T47D (cell line): ENCODE data around the gene DIO3.
A peak's percentile ranks its signal among the peaks of the same experiment; 100 is the strongest.
"Not testable (repeated sequence)": the region's sequence is repeated elsewhere in the genome, so short reads cannot be mapped to it uniquely, and the experiment has no call there.

Experiments used
- DNase-seq, 2 experiments: peaks; one replicate each; pipeline versions ENCODE4 v3.0.0 to v3.0.0-alpha.2; 2011 to 2012; ENCODE audit warnings: low read depth in 1 of 2, low spot score in 1 of 2
- JUND ChIP-seq: IDR thresholded peaks from 2 replicates; pipeline ENCODE4 v1.6.1; 2012; ENCODE audit warnings: low read depth
- in situ Hi-C: cut with HindIII; loops from 2 replicates; pipeline ENCODE4 v1.10.0; 2016; ENCODE audit warnings: low sequenced_read_pairs, low pct_unique_long_range_greater_than_20kb

Gene DIO3

GRCh38 chr14:101564819-101565698 is 3.8 kb downstream of the DIO3 start:
- no peak for DNase-seq
- no peak for TF ChIP-seq JUND
- in situ Hi-C loops = no loop called here

- no peak for TF ChIP-seq JUND
- in situ Hi-C loops = no loop called here
- DNase-seq = no peak
Observed at GRCh38 chr14:101567252-101567651, 6.0 kb downstream of the DIO3 start.

- no peak for TF ChIP-seq JUND
- in situ Hi-C loops = no loop called here
Observed at GRCh38 chr14:101571004-101571403, 9.7 kb downstream of the DIO3 start.

GRCh38 chr14:101572526-101572925 is 11.2 kb downstream of the DIO3 start:
- in situ Hi-C loops, DNase-seq: not testable (repeated sequence)

More at GRCh38 chr14:101571004-101571403, 9.7 kb downstream of the DIO3 start:
- DNase-seq = no peak

- in situ Hi-C loops = no loop called here
- peak in 1 of 2 experiments; percentile 77 for DNase-seq
- no peak for TF ChIP-seq JUND
Observed at GRCh38 chr14:101573289-101573688, 12.0 kb downstream of the DIO3 start.

- DNase-seq = no peak
- no peak for TF ChIP-seq JUND
- in situ Hi-C loops = no loop called here
Observed at GRCh38 chr14:101575581-101575980, 14.3 kb downstream of the DIO3 start.

GRCh38 chr14:101577221-101577909 is 16.1 kb downstream of the DIO3 start:
- TF ChIP-seq JUND = no peak
- in situ Hi-C loops = no loop called here
- DNase-seq = no peak

- in situ Hi-C loops = no loop called here
- no peak for DNase-seq
- no peak for TF ChIP-seq JUND
Observed at GRCh38 chr14:101578489-101578888, 17.2 kb downstream of the DIO3 start.

GRCh38 chr14:101579372-101580080 is 18.2 kb downstream of the DIO3 start:
- DNase-seq = no peak
- in situ Hi-C loops = no loop called here
- no peak for TF ChIP-seq JUND

- TF ChIP-seq JUND = no peak
- DNase-seq = no peak
- in situ Hi-C loops = no loop called here
Observed at GRCh38 chr14:101581806-101582205, 20.5 kb downstream of the DIO3 start.

GRCh38 chr14:101582294-101582693 is 21.0 kb downstream of the DIO3 start:
- DNase-seq = no peak
- no peak for TF ChIP-seq JUND
- in situ Hi-C loops = no loop called here

- in situ Hi-C loops = no loop called here
- TF ChIP-seq JUND = no peak
- DNase-seq = no peak
Observed at GRCh38 chr14:101583006-101583714, 21.9 kb downstream of the DIO3 start.
